K562 (cell line): ENCODE data around the gene C1QTNF5. TPM values are rescaled to one million over a fixed set of nuclear protein-coding genes. Genes with fewer than 3 reads are reported as not detected.
A peak's percentile ranks its signal among the peaks of the same experiment; 100 is the strongest.

Experiments
- ATAC-seq: fragments of 200-7000 bp; cut with Tn5 transposase; 3 replicates; pipeline ENCODE4 v1.9.1; 2020; ENCODE audit warnings: moderate library complexity
- BruUV-seq: library from RNA; stranded (reverse); fragments of 400-500 nt; replicated peaks from 2 replicates; lab custom pipeline; 2021; lab: Mats Ljungman, UMichigan
- CTCF ChIA-PET: fragments of 300-600 bp; formaldehyde crosslinking; extraction: SDS; loops from one replicate; lab custom pipeline; 2021; ENCODE audit warnings: low intra/inter-chr PET ratio; lab: Yijun Ruan, JAX
- POLR2A ChIA-PET: fragments of 300-600, 350-650 bp; sonication (Branson Sonifier 250); formaldehyde crosslinking; extraction: SDS; loops from one replicate; lab custom pipeline; 2021; ENCODE audit warnings: antibody characterized with exemption, inconsistent platforms; lab: Yijun Ruan, JAX
- DNase-seq, 4 experiments: peaks; one replicate each; pipeline versions ENCODE4 v3.0.0 to v3.0.0-alpha.2; 2011 to 2018; ENCODE audit warnings: low spot score in 3 of 4, mixed read lengths in 3 of 4; ENCODE audit errors: extremely low read depth in 1 of 4
- FAIRE-seq: peaks from 2 replicates; lab custom pipeline; 2011; peaks lifted over from hg19 to GRCh38; lab: Jason Lieb, UNC
- H2AFZ ChIP-seq: 2 replicates; pipeline ENCODE4 v1.6.0; 2011; ENCODE audit warnings: low read depth, low read length, control low read depth, inconsistent platforms
- H3K27ac ChIP-seq: fragments of 200-600 bp; 3 replicates; pipeline ENCODE4 v1.8.0; 2011; ENCODE audit warnings: low read depth, mild to moderate bottlenecking, control low read depth, inconsistent platforms, low read length, moderate library complexity, mixed read lengths; ENCODE audit errors: extremely low read depth
- H3K27me3 ChIP-seq, 2 experiments: fragments of 300-600 bp in 1 of 2; 2 replicates in 1 of 2; 3 replicates in 1 of 2; pipeline versions ENCODE4 v1.6.0 to v1.8.0; 2011; ENCODE audit warnings: inconsistent platforms in 2 of 2, low read length in 2 of 2, mild to moderate bottlenecking in 1 of 2, mixed read lengths in 1 of 2, moderate library complexity in 1 of 2; ENCODE audit not compliant: control insufficient read depth in 2 of 2, insufficient read depth in 2 of 2
- H3K36me3 ChIP-seq: fragments of 300-600 bp; 3 replicates; pipeline ENCODE4 v1.8.0; 2011; ENCODE audit warnings: mild to moderate bottlenecking, low read length, inconsistent platforms; ENCODE audit not compliant: control insufficient read depth, insufficient read depth
- H3K4me1 ChIP-seq, 2 experiments: fragments of 200-600 bp in 1 of 2; replicated peaks in 1 of 2; 2 replicates in 1 of 2; 3 replicates in 1 of 2; pipeline versions ENCODE4 v1.5.1 to v1.8.0; 2011; ENCODE audit warnings: inconsistent platforms in 2 of 2, low read length in 2 of 2, mild to moderate bottlenecking in 1 of 2, mixed read lengths in 1 of 2, moderate library complexity in 1 of 2; ENCODE audit not compliant: control insufficient read depth in 2 of 2, insufficient read depth in 2 of 2
- H3K4me2 ChIP-seq: 2 replicates; pipeline ENCODE4 v1.6.1; 2011; ENCODE audit warnings: low read length, control low read depth, inconsistent platforms, mixed read lengths; ENCODE audit not compliant: insufficient read depth
- H3K4me3 ChIP-seq: fragments of 200-600 bp; sonication (generic), shearing (Covaris generic); 2 replicates; pipeline ENCODE4 v1.5.1; 2016; ENCODE audit warnings: control low read depth, inconsistent platforms
- H3K79me2 ChIP-seq: fragments of 200-600 bp; 3 replicates; pipeline ENCODE4 v1.8.0; 2011; ENCODE audit warnings: low read length, inconsistent platforms; ENCODE audit not compliant: control insufficient read depth, insufficient read depth
- H3K9ac ChIP-seq, 2 experiments: 2 replicates each; pipeline versions ENCODE4 v1.6.0 to v1.6.1; 2011; ENCODE audit warnings: low read depth in 2 of 2, low read length in 2 of 2, control low read depth in 1 of 2, inconsistent platforms in 1 of 2, mild to moderate bottlenecking in 1 of 2, mixed read lengths in 1 of 2; ENCODE audit not compliant: insufficient read depth in 1 of 2
- H3K9me1 ChIP-seq: one replicate; pipeline ENCODE4 v1.6.0; 2011; ENCODE audit warnings: inconsistent platforms, mild to moderate bottlenecking, low read length, moderate library complexity; ENCODE audit not compliant: control insufficient read depth, insufficient read depth
- H3K9me3 ChIP-seq: replicated peaks from 2 replicates; pipeline ENCODE4 v1.5.1; 2011; ENCODE audit warnings: low read depth, low read length, inconsistent platforms; ENCODE audit not compliant: control insufficient read depth, insufficient read depth
- H4K20me1 ChIP-seq: replicated peaks from 2 replicates; pipeline ENCODE4 v1.6.1; 2011; ENCODE audit warnings: low read length, inconsistent platforms, mixed read lengths; ENCODE audit not compliant: control insufficient read depth, insufficient read depth
- E2F3 ChIP-seq: fragments of 250-450 bp; sonication (Bioruptor Pico); IDR thresholded peaks from 2 replicates; pipeline ENCODE4 v1.4.0; 2020; ENCODE audit warnings: mild to moderate bottlenecking
- MEF2A ChIP-seq: IDR thresholded peaks from 2 replicates; pipeline ENCODE4 v1.6.1; 2011; ENCODE audit warnings: low read depth, mild to moderate bottlenecking, low read length, moderate library complexity; ENCODE audit not compliant: control insufficient read depth
- POLR2B ChIP-seq: fragments of 450-650 bp; IDR thresholded peaks from 2 replicates; pipeline ENCODE4 v1.6.1; 2018; ENCODE audit warnings: low read depth; ENCODE audit not compliant: partially characterized antibody
- SMARCB1 ChIP-seq: IDR thresholded peaks from 2 replicates; pipeline ENCODE4 v1.6.1; 2011; ENCODE audit warnings: improper control_type of control experiment, low read depth; ENCODE audit not compliant: insufficient read length
- SPI1 ChIP-seq: IDR thresholded peaks from 2 replicates; pipeline ENCODE4 v1.6.1; 2011; ENCODE audit warnings: low read depth, low read length, control low read depth, borderline replicate concordance
- SRSF1 ChIP-seq: fragments of 200-400 bp; formaldehyde crosslinking; IDR thresholded peaks from 2 replicates; pipeline ENCODE4 v1.6.1; 2017; ENCODE audit warnings: mild to moderate bottlenecking, low read depth, low read length, moderate library complexity
- ZNF780A ChIP-seq: fragments of 250-450 bp; sonication (Bioruptor Pico); IDR thresholded peaks from 2 replicates; pipeline ENCODE4 v1.5.0; 2021; ENCODE audit warnings: mild to moderate bottlenecking
- WGBS: fragments of 100-300 bp; shearing (Covaris generic); methylation state at CpG from one replicate; pipeline ENCODE4 v1.1.6; 2016; ENCODE audit warnings: low coverage, mixed read lengths; ENCODE audit not compliant: insufficient coverage; ENCODE audit errors: missing lambda C conversion rate; 5-methylcytosine and 5-hydroxymethylcytosine counted together
- in situ Hi-C: fragments of 300-500 bp; cut with MboI; formaldehyde crosslinking; loops from 4 replicates; pipeline ENCODE4 v1.15.0; 2018; ENCODE audit warnings: inconsistent platforms, mixed read lengths
- intact Hi-C: fragments of 100-400 bp; cut with micrococcal nuclease; formaldehyde crosslinking; loops from 2 replicates; pipeline ENCODE4 v1.14.2; 2022
- polyA plus RNA-seq, 8 experiments: library from polyadenylated mRNA; depleted of rRNA in 4 of 8; stranded (reverse) in 5 of 8; unstranded in 3 of 8; fragments of >200 nt; fragmentation: Nextera tagmentation in 2 of 8; fragmentation: Illumina TruSeq in 1 of 8; extraction: Ambion mirVana in 2 of 8; extraction: Trizol in 1 of 8; gene quantifications; 2 replicates each; pipeline versions ENCODE4 v1.2.1 to v1.2.3, GENCODE V29; 2011 to 2014; ENCODE audit warnings: inconsistent platforms in 1 of 8, missing spikeins in 1 of 8
- total RNA-seq, 7 experiments: library from RNA; depleted of rRNA in 6 of 7; stranded (reverse); fragments of >200 nt in 6 of 7; fragmentation: Illumina TruSeq in 2 of 7; extraction: Trizol in 2 of 7; gene quantifications; 2 replicates each; pipeline versions ENCODE4 v1.2.1 to v1.2.3, GENCODE V29; 2011 to 2021; ENCODE audit warnings: low replicate concordance in 1 of 7
- TF ChIP-seq, protein P1 (sequence below): fragments of 450-650 bp; IDR thresholded peaks from 2 replicates; pipeline ENCODE4 v1.6.1; 2017; ENCODE audit warnings: antibody characterized with exemption
- TF ChIP-seq, protein P2 (sequence below): fragments of 250-450 bp; sonication (Bioruptor Pico); IDR thresholded peaks from 2 replicates; pipeline ENCODE4 v1.5.1; 2021; ENCODE audit warnings: mild to moderate bottlenecking

C1QTNF5 gene
- total and polyA plus RNA-seq, 9 of the 15 experiments (the other 6 are each of a cell fraction or from before 2014, with no cell fraction given) = 0.07 to 0.76 (median 0.24) TPM; not detected in 1

DNA sequence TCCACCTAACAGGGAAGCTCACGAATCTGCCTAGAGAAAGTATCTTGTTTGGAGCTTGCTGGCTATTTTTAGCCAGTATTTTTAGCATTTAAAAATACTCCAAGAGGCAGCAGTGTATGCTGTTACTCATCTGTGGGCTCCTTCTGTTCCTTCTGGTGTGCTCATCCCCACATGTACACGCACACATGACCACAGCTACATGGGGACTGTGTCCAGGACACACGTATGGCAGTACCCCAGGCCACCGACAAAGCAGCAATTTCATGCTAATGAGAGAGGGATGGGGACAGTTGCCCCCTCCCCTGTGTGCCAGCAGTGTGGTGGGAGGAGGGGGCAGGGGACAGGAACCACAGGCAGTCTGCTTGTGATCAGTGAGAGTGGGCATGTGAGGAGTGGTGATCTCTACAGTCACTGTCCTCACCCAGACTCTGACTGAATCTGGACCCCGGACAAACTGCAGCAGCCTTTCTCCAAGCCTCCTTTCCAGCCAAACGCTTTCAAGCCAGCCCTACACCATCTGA is 24.4 kb upstream of the C1QTNF5 start:
- H4K20me1 ChIP-seq = no peaks in the 10 kb centered on the region
- H3K9me1 ChIP-seq = peaks cover 5% of the 10 kb centered on the region
- in situ Hi-C loops = no loop called here
- no peak overlapping the region for H3K4me3 ChIP-seq
- H3K9me3 ChIP-seq = no peaks in the 10 kb centered on the region
- no peak for TF ChIP-seq SMARCB1
- TF ChIP-seq POLR2B = no peak
- TF ChIP-seq, protein P1, sequence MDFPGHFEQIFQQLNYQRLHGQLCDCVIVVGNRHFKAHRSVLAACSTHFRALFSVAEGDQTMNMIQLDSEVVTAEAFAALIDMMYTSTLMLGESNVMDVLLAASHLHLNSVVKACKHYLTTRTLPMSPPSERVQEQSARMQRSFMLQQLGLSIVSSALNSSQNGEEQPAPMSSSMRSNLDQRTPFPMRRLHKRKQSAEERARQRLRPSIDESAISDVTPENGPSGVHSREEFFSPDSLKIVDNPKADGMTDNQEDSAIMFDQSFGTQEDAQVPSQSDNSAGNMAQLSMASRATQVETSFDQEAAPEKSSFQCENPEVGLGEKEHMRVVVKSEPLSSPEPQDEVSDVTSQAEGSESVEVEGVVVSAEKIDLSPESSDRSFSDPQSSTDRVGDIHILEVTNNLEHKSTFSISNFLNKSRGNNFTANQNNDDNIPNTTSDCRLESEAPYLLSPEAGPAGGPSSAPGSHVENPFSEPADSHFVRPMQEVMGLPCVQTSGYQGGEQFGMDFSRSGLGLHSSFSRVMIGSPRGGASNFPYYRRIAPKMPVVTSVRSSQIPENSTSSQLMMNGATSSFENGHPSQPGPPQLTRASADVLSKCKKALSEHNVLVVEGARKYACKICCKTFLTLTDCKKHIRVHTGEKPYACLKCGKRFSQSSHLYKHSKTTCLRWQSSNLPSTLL = no peak
- TF ChIP-seq, protein P2, sequence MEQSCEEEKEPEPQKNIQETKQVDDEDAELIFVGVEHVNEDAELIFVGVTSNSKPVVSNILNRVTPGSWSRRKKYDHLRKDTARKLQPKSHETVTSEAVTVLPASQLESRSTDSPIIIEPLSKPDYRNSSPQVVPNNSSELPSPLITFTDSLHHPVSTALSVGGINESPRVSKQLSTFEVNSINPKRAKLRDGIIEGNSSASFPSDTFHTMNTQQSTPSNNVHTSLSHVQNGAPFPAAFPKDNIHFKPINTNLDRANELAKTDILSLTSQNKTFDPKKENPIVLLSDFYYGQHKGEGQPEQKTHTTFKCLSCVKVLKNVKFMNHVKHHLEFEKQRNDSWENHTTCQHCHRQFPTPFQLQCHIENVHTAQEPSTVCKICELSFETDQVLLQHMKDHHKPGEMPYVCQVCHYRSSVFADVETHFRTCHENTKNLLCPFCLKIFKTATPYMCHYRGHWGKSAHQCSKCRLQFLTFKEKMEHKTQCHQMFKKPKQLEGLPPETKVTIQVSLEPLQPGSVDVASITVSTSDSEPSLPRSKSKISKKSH (CRISPR knock-in tag) = no peak
- no peak for TF ChIP-seq E2F3 (CRISPR knock-in tag)
- TF ChIP-seq SPI1 = no peak
- TF ChIP-seq SRSF1 = no peak
- peak; percentile 6; the same call in 1 of the 2 replicates for TF ChIP-seq MEF2A
- TF ChIP-seq ZNF780A (CRISPR knock-in tag) = no peak
- no peak for DNase-seq
- ChIA-PET CTCF (no interaction called here), POLR2A (interaction anchor here (0.6 to 1.2 kb wide), 8 partner anchors 9 to 756 kb away, joined by 3 to 5 read pairs (median 3); partner anchors contain the start of gene MFRP)
- H3K27ac ChIP-seq = no peak overlapping the region
- intact Hi-C loops = no loop called here
- WGBS = 58% methylated on average over 6 of the region's 6 CpGs
- H2AFZ ChIP-seq = no peak overlapping the region
- peaks cover 2% of the 10 kb centered on the region; the same call in 1 of the 3 replicates for H3K36me3 ChIP-seq
- no TSS peak for BruUV-seq
- H3K4me1 ChIP-seq = peaks cover 66 to 69% of the 10 kb centered on the region in 2 experiments
- no peaks in the 10 kb centered on the region for H3K27me3 ChIP-seq
- peaks cover 18% of the 10 kb centered on the region; the same call in 2 of the 3 replicates for H3K79me2 ChIP-seq
- ATAC-seq = no peak
- peak overlapping the region; percentile 59 to 61; a peak in 2 of 4 replicates for H3K9ac ChIP-seq
- peak overlapping the region; percentile 70; the same call in 1 of the 2 replicates for H3K4me2 ChIP-seq
- FAIRE-seq = no peak
